GM18526 (cell line): ENCODE measurements around the gene IL1R1.

Experiments used
- POLR2A ChIP-seq: IDR thresholded peaks from 3 replicates; pipeline ENCODE4 v1.6.1; 2011; ENCODE audit not compliant: insufficient read length; ENCODE audit errors: extremely low read depth

The IL1R1 gene

GRCh38 chr2:102194609-102195268, 52.2 kb downstream of the IL1R1 start:
- TF ChIP-seq POLR2A = no peak

GRCh38 chr2:102197389-102198137, 55.0 kb downstream of the IL1R1 start:
- no peak for TF ChIP-seq POLR2A

GRCh38 chr2:102200539-102200938, 58.0 kb downstream of the IL1R1 start:
- TF ChIP-seq POLR2A = no peak

- TF ChIP-seq POLR2A = no peak
Measured at GRCh38 chr2:102204638-102205037, 62.1 kb downstream of the IL1R1 start.

- no peak for TF ChIP-seq POLR2A
Measured at GRCh38 chr2:102206666-102207341, 64.3 kb downstream of the IL1R1 start.

- TF ChIP-seq POLR2A = no peak
Measured at GRCh38 chr2:102208774-102209173, 66.2 kb downstream of the IL1R1 start.

- no peak for TF ChIP-seq POLR2A
Measured at GRCh38 chr2:102209474-102209873, 66.9 kb downstream of the IL1R1 start.

GRCh38 chr2:102217032-102217431, 74.5 kb downstream of the IL1R1 start:
- no peak for TF ChIP-seq POLR2A

GRCh38 chr2:102224824-102225739, 82.5 kb downstream of the IL1R1 start:
- TF ChIP-seq POLR2A = no peak

- no peak for TF ChIP-seq POLR2A
Measured at GRCh38 chr2:102226171-102226570, 83.6 kb downstream of the IL1R1 start.

- no peak for TF ChIP-seq POLR2A
Measured at GRCh38 chr2:102226612-102227391, 84.3 kb downstream of the IL1R1 start.

GRCh38 chr2:102229141-102229769, 86.7 kb downstream of the IL1R1 start:
- TF ChIP-seq POLR2A = no peak
